CD4-positive, alpha-beta T cell treated with Interleukin-4 for 1 hour (primary cell): Measurements from ENCODE around the gene MACROD2.

Source experiments
- DNase-seq, 2 donors: peaks; one replicate each; pipeline ENCODE4 v3.0.0-alpha.2; 2020 to 2022

MACROD2 gene

GRCh38 chr20:14342918-14343317 lies 347.6 kb downstream of the MACROD2 start:
- no peak for DNase-seq

- no peak for DNase-seq
Measured at GRCh38 chr20:14343491-14344065, 348.3 kb downstream of the MACROD2 start.

GRCh38 chr20:14344746-14345145 lies 349.4 kb downstream of the MACROD2 start:
- DNase-seq = no peak

GRCh38 chr20:14355791-14356190 lies 360.5 kb downstream of the MACROD2 start:
- DNase-seq = no peak

- no peak for DNase-seq
Measured at GRCh38 chr20:14360416-14360815, 365.1 kb downstream of the MACROD2 start.

- DNase-seq = no peak
Measured at GRCh38 chr20:14361509-14362345, 366.4 kb downstream of the MACROD2 start.

- DNase-seq = no peak
Measured at GRCh38 chr20:14374196-14374595, 378.9 kb downstream of the MACROD2 start.

- no peak for DNase-seq
Measured at GRCh38 chr20:14375416-14375985, 380.2 kb downstream of the MACROD2 start.

- no peak for DNase-seq
Measured at GRCh38 chr20:14378326-14378725, 383.0 kb downstream of the MACROD2 start.

GRCh38 chr20:14383335-14383734 lies 388.0 kb downstream of the MACROD2 start:
- DNase-seq = no peak

GRCh38 chr20:14384416-14385175 lies 389.3 kb downstream of the MACROD2 start:
- no peak for DNase-seq

GRCh38 chr20:14385176-14385740 lies 389.9 kb downstream of the MACROD2 start:
- no peak for DNase-seq

GRCh38 chr20:14386726-14387125 lies 391.4 kb downstream of the MACROD2 start:
- no peak for DNase-seq

GRCh38 chr20:14401479-14402138 lies 406.3 kb downstream of the MACROD2 start:
- DNase-seq = no peak

GRCh38 chr20:14404515-14404914 lies 409.2 kb downstream of the MACROD2 start:
- DNase-seq = no peak

- DNase-seq = no peak
Measured at GRCh38 chr20:14406495-14406894, 411.2 kb downstream of the MACROD2 start.

- DNase-seq = no peak
Measured at GRCh38 chr20:14407336-14407735, 412.0 kb downstream of the MACROD2 start.

GRCh38 chr20:14410869-14411555 lies 415.7 kb downstream of the MACROD2 start:
- no peak for DNase-seq

- no peak for DNase-seq
Measured at GRCh38 chr20:14412065-14412681, 416.9 kb downstream of the MACROD2 start.

- no peak for DNase-seq
Measured at GRCh38 chr20:14413835-14414234, 418.5 kb downstream of the MACROD2 start.

GRCh38 chr20:14414560-14414959 lies 419.2 kb downstream of the MACROD2 start:
- no peak for DNase-seq
